GM12878 (cell line): Measurements from ENCODE around the gene HMGB3. TPM values are rescaled to one million over a fixed set of nuclear protein-coding genes. Genes with fewer than 3 reads are reported as not detected.
"Not testable (repeated sequence)": the region's sequence is repeated elsewhere in the genome, so short reads cannot be mapped to it uniquely, and the experiment has no call there.

Experiments used
- ATAC-seq: fragments of 200-7000 bp; cut with Tn5 transposase; 3 replicates; pipeline ENCODE4 v1.9.1; 2020; ENCODE audit warnings: mild to moderate bottlenecking, moderate library complexity
- BruUV-seq: library from RNA; stranded (reverse); fragments of 400-500 nt; replicated peaks from 2 replicates; lab custom pipeline; 2021; lab: Mats Ljungman, UMichigan
- CTCF ChIA-PET: fragments of 300-600 bp; sonication (Branson Sonifier 250); formaldehyde crosslinking; extraction: SDS; loops from one replicate; lab custom pipeline; 2021; ENCODE audit warnings: inconsistent platforms; lab: Yijun Ruan, JAX
- POLR2A ChIA-PET: fragments of 350-600 bp; formaldehyde crosslinking; extraction: SDS; loops from one replicate; lab custom pipeline; 2021; ENCODE audit warnings: inconsistent platforms; lab: Charles Lee
- RAD21 ChIA-PET: fragments of 300-600 bp; sonication (Branson Sonifier 250); formaldehyde crosslinking; loops from one replicate; lab custom pipeline; 2023; ENCODE audit warnings: antibody characterized with exemption; ENCODE audit not compliant: unreplicated experiment; lab: Charles Lee
- SMC1A ChIA-PET: fragments of 300-600 bp; sonication (Branson Sonifier 250); formaldehyde crosslinking; loops from one replicate; lab custom pipeline; 2023; ENCODE audit not compliant: unreplicated experiment, uncharacterized antibody; lab: Charles Lee
- DNase-seq: peaks from one replicate; pipeline ENCODE4 v3.0.0-alpha.2; 2011; ENCODE audit warnings: low read depth, low spot score
- FAIRE-seq: peaks from 3 replicates; lab custom pipeline; 2011; peaks lifted over from hg19 to GRCh38; lab: Jason Lieb, UNC
- H2AFZ ChIP-seq: 2 replicates; pipeline ENCODE4 v1.6.0; 2011; ENCODE audit warnings: low read depth, low read length, control low read depth; ENCODE audit not compliant: control insufficient read depth
- H3K27ac ChIP-seq: 2 replicates; pipeline ENCODE4 v1.5.1; 2011; ENCODE audit warnings: control low read depth; ENCODE audit not compliant: control insufficient read depth, insufficient read depth
- H3K27me3 ChIP-seq, 2 experiments: replicated peaks in 1 of 2; 2 replicates each; pipeline versions ENCODE4 v1.6.0 to v1.6.1; 2011; ENCODE audit warnings: low read length in 1 of 2; ENCODE audit not compliant: control insufficient read depth in 2 of 2, insufficient read depth in 2 of 2
- H3K36me3 ChIP-seq, 2 experiments: 2 replicates each; pipeline ENCODE4 v1.5.1; 2011; ENCODE audit warnings: low read length in 1 of 2; ENCODE audit not compliant: control insufficient read depth in 2 of 2, insufficient read depth in 2 of 2
- H3K4me1 ChIP-seq: 2 replicates; pipeline ENCODE4 v1.6.1; 2011; ENCODE audit warnings: mild to moderate bottlenecking, low read length, moderate library complexity, mixed read lengths; ENCODE audit not compliant: control insufficient read depth, insufficient read depth
- H3K4me2 ChIP-seq: 2 replicates; pipeline ENCODE4 v1.6.0; 2011; ENCODE audit warnings: control low read depth; ENCODE audit not compliant: control insufficient read depth, insufficient read depth
- H3K4me3 ChIP-seq: fragments of 200-600 bp; sonication (generic); 2 replicates; pipeline ENCODE4 v1.5.1; 2016
- H3K79me2 ChIP-seq: 2 replicates; pipeline ENCODE4 v1.6.0; 2011; ENCODE audit warnings: low read length; ENCODE audit not compliant: control insufficient read depth, insufficient read depth
- H3K9ac ChIP-seq: 2 replicates; pipeline ENCODE4 v1.8.0; 2011; ENCODE audit warnings: low read length, control low read depth, mixed read lengths; ENCODE audit not compliant: control insufficient read depth, insufficient read depth
- H3K9me3 ChIP-seq: replicated peaks from 3 replicates; pipeline ENCODE4 v1.5.1; 2011; ENCODE audit warnings: mild to moderate bottlenecking, low read length; ENCODE audit not compliant: control insufficient read depth, insufficient read depth
- H4K20me1 ChIP-seq: 2 replicates; pipeline ENCODE4 v1.6.0; 2011; ENCODE audit not compliant: control insufficient read depth, insufficient read depth
- BMI1 ChIP-seq: fragments of 450-650 bp; IDR thresholded peaks from 2 replicates; pipeline ENCODE4 v1.6.1; 2016; ENCODE audit warnings: mild to moderate bottlenecking, moderate library complexity, borderline replicate concordance
- IKZF1 ChIP-seq: fragments of 450-650 bp; conservative IDR thresholded peaks from 2 replicates; pipeline ENCODE4 v1.6.1; 2017; ENCODE audit warnings: antibody characterized with exemption, mild to moderate bottlenecking
- NFYA ChIP-seq: IDR thresholded peaks from 2 replicates; pipeline ENCODE4 v1.6.1; 2011; ENCODE audit warnings: low read depth, mild to moderate bottlenecking, low read length, improper control_type of control experiment, borderline replicate concordance
- NR2F1 ChIP-seq: fragments of 450-650 bp; conservative IDR thresholded peaks from 2 replicates; pipeline ENCODE4 v1.6.1; 2017; ENCODE audit warnings: mild to moderate bottlenecking
- POLR2AphosphoS2 ChIP-seq: IDR thresholded peaks from 2 replicates; pipeline ENCODE4 v1.6.1; 2011; ENCODE audit warnings: low read depth, mild to moderate bottlenecking, low read length, improper control_type of control experiment, moderate library complexity
- SMARCA5 ChIP-seq: fragments of 450-650 bp; IDR thresholded peaks from 2 replicates; pipeline ENCODE4 v1.6.1; 2017; ENCODE audit warnings: mild to moderate bottlenecking
- WGBS: methylation state at CpG from one replicate; pipeline ENCODE4 v1.1.6; 2016; ENCODE audit warnings: low lambda C conversion rate; ENCODE audit not compliant: insufficient replicate concordance, insufficient coverage; ENCODE audit errors: missing lambda C conversion rate; 5-methylcytosine and 5-hydroxymethylcytosine counted together
- in situ Hi-C: fragments of 300-500 bp; cut with MboI; formaldehyde crosslinking; loops from 9 replicates; pipeline ENCODE4 v1.14.3; 2018; ENCODE audit warnings: mixed read lengths
- intact Hi-C: fragments of 100-400 bp; cut with micrococcal nuclease; formaldehyde crosslinking; loops from one replicate; pipeline ENCODE4 v1.14.2; 2022; ENCODE audit not compliant: unreplicated experiment
- polyA plus RNA-seq, 11 experiments: library from polyadenylated mRNA; depleted of rRNA in 4 of 11; unstranded in 6 of 11; stranded (reverse) in 5 of 11; fragments of >200 nt; fragmentation: Nextera tagmentation in 4 of 11; fragmentation: Illumina TruSeq in 1 of 11; extraction: Ambion mirVana in 4 of 11; extraction: Trizol in 1 of 11; gene quantifications; 1 replicate in 1 of 11; 2 replicates in 10 of 11; pipeline versions ENCODE4 v1.2.1 to v1.2.3, GENCODE V29; 2011 to 2016; ENCODE audit warnings: inconsistent platforms in 2 of 11, missing spikeins in 2 of 11, low read depth in 1 of 11
- total RNA-seq, 4 experiments: library from RNA; depleted of rRNA in 3 of 4; stranded (reverse); fragments of >200 nt in 3 of 4; fragmentation: Illumina TruSeq in 1 of 4; extraction: Trizol in 1 of 4; gene quantifications; 2 replicates each; pipeline versions ENCODE4 v1.2.1 to v1.2.3, GENCODE V29; 2013 to 2021

Gene HMGB3
- total and polyA plus RNA-seq, 10 of the 15 experiments (the other 5 are each of a cell fraction or from before 2014, with no cell fraction given) = 19.1 to 167 (median 109) TPM

DNA sequence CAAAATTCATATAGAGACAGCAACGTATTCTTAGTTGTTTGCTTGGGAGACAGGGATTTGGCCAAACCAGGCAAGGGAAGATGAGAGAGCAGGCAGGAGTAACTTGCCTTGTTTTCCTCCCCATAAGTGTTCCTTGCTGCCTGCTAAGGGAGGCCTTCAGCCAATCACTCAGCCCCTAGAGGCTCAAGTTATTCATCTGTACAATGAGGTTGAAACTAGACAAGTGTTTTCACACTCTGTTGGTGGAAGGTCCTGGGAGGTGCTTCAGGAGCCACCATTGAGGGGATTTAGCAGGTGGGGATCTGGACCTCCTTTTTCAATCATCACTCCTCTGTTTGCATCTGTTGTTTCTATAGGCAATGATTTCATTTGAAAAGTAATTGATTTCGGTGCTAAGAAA lies 23.6 kb upstream of the HMGB3 start (continued):
- no peak for TF ChIP-seq BMI1
- no peak for TF ChIP-seq NR2F1
- TF ChIP-seq NFYA = no peak
- no peak for TF ChIP-seq SMARCA5
- TF ChIP-seq POLR2AphosphoS2 = no peak
- TF ChIP-seq IKZF1 = no peak
- TF ChIP-seq, all 136 proteins: peak for 0

- Histone ChIP-seq H3K4me3 (no peak overlapping the region), H3K4me2 (no peak overlapping the region), H3K36me3 (no peaks in the 10 kb centered on the region), H3K27ac (no peak overlapping the region), H2AFZ (no peak overlapping the region), H3K79me2 (no peaks in the 10 kb centered on the region), H3K9me3 (no peaks in the 10 kb centered on the region), H3K27me3 (no peaks in the 10 kb centered on the region), H4K20me1 (no peaks in the 10 kb centered on the region), H3K9ac (no peak overlapping the region), H3K4me1 (no peaks in the 10 kb centered on the region)
- intact Hi-C loops (no loop called here), in situ Hi-C loops (no loop called here)
- FAIRE-seq (no peak), DNase-seq (no peak), ATAC-seq (no peak; the same call in 2 of the 3 replicates)
- SMC1A ChIA-PET = no interaction called here
- BruUV-seq = no TSS peak
- RAD21 ChIA-PET = no interaction called here
- TF ChIP-seq NR2F1 = no peak
- CTCF ChIA-PET = no interaction called here
- WGBS = 39% methylated on average over 7 of the region's 7 CpGs
- POLR2A ChIA-PET = no interaction called here
These were observed 21.5 kb upstream of the HMGB3 start for GRCh38 chrX:150961631-150962030.

GRCh38 chrX:150964416-150964815 lies 18.7 kb upstream of the HMGB3 start:
- CTCF ChIA-PET = interaction anchor here (1.2 kb wide), 1 partner anchor 750 kb away, joined by 3 read pairs; no protein-coding TSS in a partner anchor
- BruUV-seq, H3K9ac ChIP-seq, H3K4me3 ChIP-seq, in situ Hi-C loops, H3K27me3 ChIP-seq, FAIRE-seq, SMC1A ChIA-PET, DNase-seq, H3K4me2 ChIP-seq, ATAC-seq, H2AFZ ChIP-seq, H3K4me1 ChIP-seq, H3K27ac ChIP-seq, H3K9me3 ChIP-seq, H3K36me3 ChIP-seq, POLR2A ChIA-PET, RAD21 ChIA-PET, H3K79me2 ChIP-seq, intact Hi-C loops, H4K20me1 ChIP-seq: not testable (repeated sequence)
- 74% methylated on average over 11 of the region's 12 CpGs for WGBS
